IPS-18a (cell line): ENCODE data around the gene WDTC1.
A peak's percentile ranks its signal among the peaks of the same experiment; 100 is the strongest.
"Not testable (repeated sequence)": the region's sequence is repeated elsewhere in the genome, so short reads cannot be mapped to it uniquely, and the experiment has no call there.

Experiments used
- H3K27ac ChIP-seq: one replicate; pipeline ENCODE4 v1.5.1; 2013; ENCODE audit warnings: low read length
- H3K27me3 ChIP-seq: one replicate; pipeline ENCODE4 v1.6.1; 2013; ENCODE audit warnings: mild to moderate bottlenecking, low read length; ENCODE audit not compliant: control insufficient read depth, insufficient read depth
- H3K36me3 ChIP-seq: one replicate; pipeline ENCODE4 v1.6.1; 2013; ENCODE audit warnings: low read depth, low read length; ENCODE audit not compliant: control insufficient read depth
- H3K4me1 ChIP-seq: one replicate; pipeline ENCODE4 v1.6.1; 2013; ENCODE audit warnings: low read depth, low read length; ENCODE audit not compliant: control insufficient read depth
- H3K4me3 ChIP-seq: one replicate; pipeline ENCODE4 v1.5.1; 2013; ENCODE audit warnings: low read length
- H3K9ac ChIP-seq: one replicate; pipeline ENCODE4 v1.6.1; 2013; ENCODE audit warnings: mild to moderate bottlenecking, low read length, moderate library complexity
- H3K9me3 ChIP-seq: one replicate; pipeline ENCODE4 v1.6.1; 2013; ENCODE audit warnings: low read depth, low read length; ENCODE audit not compliant: control insufficient read depth

Gene WDTC1

GRCh38 chr1:27234049-27234882 is at the start of gene WDTC1:
WDTC1 (plus strand) TSS chr1:27234632; CDS start chr1:27261055, 26,423 bp downstream.
- Histone ChIP-seq H3K27me3 (peaks cover 6% of the 10 kb centered on the region), H3K9me3 (no peaks in the 10 kb centered on the region), H3K9ac (no peak within 1 kb of the TSS), H3K4me1 (peaks cover 12% of the 10 kb centered on the region), H3K4me3 (peak within 1 kb of the TSS; percentile 75), H3K27ac (no peak within 1 kb of the TSS), H3K36me3 (no peaks in the 10 kb centered on the region)

- peaks cover 11% of the 10 kb centered on the region for H3K9me3 ChIP-seq
- not testable (repeated sequence) for H3K4me1 ChIP-seq, H3K4me3 ChIP-seq, H3K36me3 ChIP-seq, H3K27me3 ChIP-seq, H3K9ac ChIP-seq, H3K27ac ChIP-seq
Measured at GRCh38 chr1:27184665-27185064, 49.8 kb upstream of the WDTC1 start.

GRCh38 chr1:27192039-27192529 is 42.3 kb upstream of the WDTC1 start:
- no peak overlapping the region for H3K9ac ChIP-seq
- H3K4me3 ChIP-seq = no peak overlapping the region

GRCh38 chr1:27193194-27193593 is 41.2 kb upstream of the WDTC1 start:
- no peaks in the 10 kb centered on the region for H3K27me3 ChIP-seq
- H3K36me3 ChIP-seq = no peaks in the 10 kb centered on the region
- no peak overlapping the region for H3K27ac ChIP-seq

More at GRCh38 chr1:27192039-27192529, 42.3 kb upstream of the WDTC1 start:
- Histone ChIP-seq H3K4me1 (no peaks in the 10 kb centered on the region), H3K27me3 (no peaks in the 10 kb centered on the region), H3K36me3 (no peaks in the 10 kb centered on the region), H3K27ac (no peak overlapping the region), H3K9me3 (no peaks in the 10 kb centered on the region)

GRCh38 chr1:27201295-27201694 is 33.1 kb upstream of the WDTC1 start:
- no peaks in the 10 kb centered on the region for H3K4me1 ChIP-seq
- H3K4me3 ChIP-seq = no peak overlapping the region
- H3K27ac ChIP-seq = no peak overlapping the region
- no peaks in the 10 kb centered on the region for H3K9me3 ChIP-seq
- H3K36me3 ChIP-seq = no peaks in the 10 kb centered on the region
- no peaks in the 10 kb centered on the region for H3K27me3 ChIP-seq
- H3K9ac ChIP-seq = no peak overlapping the region

More at GRCh38 chr1:27193194-27193593, 41.2 kb upstream of the WDTC1 start:
- no peak overlapping the region for H3K9ac ChIP-seq
- H3K9me3 ChIP-seq = no peaks in the 10 kb centered on the region
- no peak overlapping the region for H3K4me3 ChIP-seq
- no peaks in the 10 kb centered on the region for H3K4me1 ChIP-seq

GRCh38 chr1:27203946-27204345 is 30.5 kb upstream of the WDTC1 start:
- Histone ChIP-seq H3K27ac (no peak overlapping the region), H3K36me3 (no peaks in the 10 kb centered on the region), H3K4me3 (no peak overlapping the region), H3K9me3 (no peaks in the 10 kb centered on the region), H3K9ac (no peak overlapping the region), H3K27me3 (no peaks in the 10 kb centered on the region), H3K4me1 (no peaks in the 10 kb centered on the region)

GRCh38 chr1:27207238-27207637 is 27.2 kb upstream of the WDTC1 start:
- H3K4me1 ChIP-seq, H3K27ac ChIP-seq, H3K4me3 ChIP-seq, H3K9ac ChIP-seq, H3K36me3 ChIP-seq, H3K9me3 ChIP-seq, H3K27me3 ChIP-seq: not testable (repeated sequence)

GRCh38 chr1:27208143-27208850 is 26.1 kb upstream of the WDTC1 start:
- H3K4me3 ChIP-seq, H3K9me3 ChIP-seq, H3K27ac ChIP-seq, H3K9ac ChIP-seq, H3K27me3 ChIP-seq, H3K4me1 ChIP-seq, H3K36me3 ChIP-seq: not testable (repeated sequence)

GRCh38 chr1:27216466-27216865 is 18.0 kb upstream of the WDTC1 start:
- no peak overlapping the region for H3K9ac ChIP-seq
- H3K36me3 ChIP-seq = no peaks in the 10 kb centered on the region
- no peak overlapping the region for H3K4me3 ChIP-seq
- no peak overlapping the region for H3K27ac ChIP-seq
- no peaks in the 10 kb centered on the region for H3K9me3 ChIP-seq
- no peaks in the 10 kb centered on the region for H3K27me3 ChIP-seq
- H3K4me1 ChIP-seq = no peaks in the 10 kb centered on the region

- H3K9ac ChIP-seq = no peak overlapping the region
- no peak overlapping the region for H3K4me3 ChIP-seq
- no peak overlapping the region for H3K27ac ChIP-seq
- H3K27me3 ChIP-seq = no peaks in the 10 kb centered on the region
- no peaks in the 10 kb centered on the region for H3K36me3 ChIP-seq
- H3K9me3 ChIP-seq = no peaks in the 10 kb centered on the region
- no peaks in the 10 kb centered on the region for H3K4me1 ChIP-seq
Measured at GRCh38 chr1:27217401-27217800, 17.0 kb upstream of the WDTC1 start.

GRCh38 chr1:27218736-27219135 is 15.7 kb upstream of the WDTC1 start:
- no peaks in the 10 kb centered on the region for H3K4me1 ChIP-seq
- H3K9ac ChIP-seq = no peak overlapping the region
- H3K27me3 ChIP-seq = no peaks in the 10 kb centered on the region
- no peaks in the 10 kb centered on the region for H3K36me3 ChIP-seq
- H3K27ac ChIP-seq = no peak overlapping the region
- H3K9me3 ChIP-seq = no peaks in the 10 kb centered on the region
- H3K4me3 ChIP-seq = no peak overlapping the region
